HL-60 (cell line): ENCODE data around the gene GPRASP3.

Source experiments
- DNase-seq, 2 experiments: peaks; one replicate each; pipeline ENCODE4 v3.0.0-alpha.2; 2010 to 2020; ENCODE audit warnings: low read depth in 1 of 2, low spot score in 1 of 2
- H3K27ac ChIP-seq: fragments of 250-450 bp; sonication (Bioruptor Pico); replicated peaks from 2 replicates; pipeline ENCODE4 v1.5.1; 2020; ENCODE audit warnings: mild to moderate bottlenecking, moderate library complexity
- H3K27me3 ChIP-seq: fragments of 250-450 bp; sonication (Bioruptor Pico); 2 replicates; pipeline ENCODE4 v1.5.1; 2021; ENCODE audit warnings: mild to moderate bottlenecking, moderate library complexity; ENCODE audit not compliant: insufficient read depth, poor library complexity, severe bottlenecking
- H3K4me3 ChIP-seq: replicated peaks from 2 replicates; pipeline ENCODE4 v1.5.1; 2011; ENCODE audit warnings: mild to moderate bottlenecking, control low read depth, low read length; ENCODE audit not compliant: insufficient read depth
- GABPA ChIP-seq: IDR thresholded peaks from 2 replicates; pipeline ENCODE4 v1.6.1; 2012; ENCODE audit warnings: low read depth
- POLR2AphosphoS5 ChIP-seq: IDR thresholded peaks from 2 replicates; pipeline ENCODE4 v1.6.1; 2012; ENCODE audit warnings: low read depth
- SPI1 ChIP-seq: IDR thresholded peaks from 2 replicates; pipeline ENCODE4 v1.6.1; 2012; ENCODE audit warnings: low read depth, mild to moderate bottlenecking, borderline replicate concordance
- TF ChIP-seq, protein P1 (sequence below): IDR thresholded peaks from 2 replicates; pipeline ENCODE4 v1.6.1; 2012; ENCODE audit warnings: low read depth; ENCODE audit not compliant: insufficient replicate concordance
- TF ChIP-seq, protein P2 (sequence below): IDR thresholded peaks from one replicate; pipeline ENCODE4 v1.5.1; 2011; ENCODE audit warnings: low read length, control low read depth, inconsistent platforms; ENCODE audit not compliant: insufficient read depth

GPRASP3 gene

DNA sequence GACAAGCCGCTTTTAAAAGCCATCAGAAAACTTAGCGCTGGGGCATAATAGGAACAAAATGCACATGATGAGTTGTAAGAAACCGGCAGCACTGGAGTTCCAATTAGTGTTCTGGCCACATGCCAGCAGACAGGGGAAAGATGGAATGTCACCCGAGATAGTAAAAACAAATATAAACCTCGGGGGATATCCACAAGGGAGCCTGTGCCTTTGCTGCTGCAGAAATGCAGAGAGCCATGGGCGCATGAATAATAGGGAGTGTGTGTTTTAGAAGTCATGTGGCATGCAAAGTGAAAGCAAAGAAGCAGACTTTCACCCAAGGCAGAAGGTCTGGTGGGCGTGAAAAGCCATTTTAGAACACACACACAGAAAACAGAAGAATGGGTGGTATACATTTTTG, 19.1 kb downstream of the GPRASP3 start:
- TF ChIP-seq POLR2AphosphoS5 (no peak), SPI1 (no peak), GABPA (no peak)
- TF ChIP-seq, protein P1, sequence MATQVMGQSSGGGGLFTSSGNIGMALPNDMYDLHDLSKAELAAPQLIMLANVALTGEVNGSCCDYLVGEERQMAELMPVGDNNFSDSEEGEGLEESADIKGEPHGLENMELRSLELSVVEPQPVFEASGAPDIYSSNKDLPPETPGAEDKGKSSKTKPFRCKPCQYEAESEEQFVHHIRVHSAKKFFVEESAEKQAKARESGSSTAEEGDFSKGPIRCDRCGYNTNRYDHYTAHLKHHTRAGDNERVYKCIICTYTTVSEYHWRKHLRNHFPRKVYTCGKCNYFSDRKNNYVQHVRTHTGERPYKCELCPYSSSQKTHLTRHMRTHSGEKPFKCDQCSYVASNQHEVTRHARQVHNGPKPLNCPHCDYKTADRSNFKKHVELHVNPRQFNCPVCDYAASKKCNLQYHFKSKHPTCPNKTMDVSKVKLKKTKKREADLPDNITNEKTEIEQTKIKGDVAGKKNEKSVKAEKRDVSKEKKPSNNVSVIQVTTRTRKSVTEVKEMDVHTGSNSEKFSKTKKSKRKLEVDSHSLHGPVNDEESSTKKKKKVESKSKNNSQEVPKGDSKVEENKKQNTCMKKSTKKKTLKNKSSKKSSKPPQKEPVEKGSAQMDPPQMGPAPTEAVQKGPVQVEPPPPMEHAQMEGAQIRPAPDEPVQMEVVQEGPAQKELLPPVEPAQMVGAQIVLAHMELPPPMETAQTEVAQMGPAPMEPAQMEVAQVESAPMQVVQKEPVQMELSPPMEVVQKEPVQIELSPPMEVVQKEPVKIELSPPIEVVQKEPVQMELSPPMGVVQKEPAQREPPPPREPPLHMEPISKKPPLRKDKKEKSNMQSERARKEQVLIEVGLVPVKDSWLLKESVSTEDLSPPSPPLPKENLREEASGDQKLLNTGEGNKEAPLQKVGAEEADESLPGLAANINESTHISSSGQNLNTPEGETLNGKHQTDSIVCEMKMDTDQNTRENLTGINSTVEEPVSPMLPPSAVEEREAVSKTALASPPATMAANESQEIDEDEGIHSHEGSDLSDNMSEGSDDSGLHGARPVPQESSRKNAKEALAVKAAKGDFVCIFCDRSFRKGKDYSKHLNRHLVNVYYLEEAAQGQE, result no peak
- Histone ChIP-seq H3K4me3 (no peak overlapping the region), H3K27ac (no peak overlapping the region), H3K27me3 (no peaks in the 10 kb centered on the region)
- no peak for DNase-seq

DNA sequence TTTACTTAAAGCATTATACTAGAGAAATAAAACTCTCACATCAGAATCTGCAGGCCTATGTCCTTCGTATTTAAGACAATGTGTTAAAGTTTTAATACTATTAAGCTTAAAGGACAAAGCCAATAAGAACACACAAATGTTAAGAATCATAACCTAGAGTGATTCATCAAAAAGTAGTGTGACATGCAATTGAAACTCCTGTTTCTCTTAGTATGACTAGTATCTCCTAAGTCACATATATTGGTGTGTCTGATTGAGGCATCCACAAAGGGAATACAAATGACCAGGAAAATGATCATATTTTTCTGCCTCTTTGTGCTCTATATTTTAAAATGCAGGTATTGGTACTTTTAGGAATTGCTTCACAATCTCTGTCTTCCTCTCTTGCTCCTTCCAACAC, 23.8 kb downstream of the GPRASP3 start:
- no peaks in the 10 kb centered on the region for H3K27me3 ChIP-seq
- TF ChIP-seq, protein P2, sequence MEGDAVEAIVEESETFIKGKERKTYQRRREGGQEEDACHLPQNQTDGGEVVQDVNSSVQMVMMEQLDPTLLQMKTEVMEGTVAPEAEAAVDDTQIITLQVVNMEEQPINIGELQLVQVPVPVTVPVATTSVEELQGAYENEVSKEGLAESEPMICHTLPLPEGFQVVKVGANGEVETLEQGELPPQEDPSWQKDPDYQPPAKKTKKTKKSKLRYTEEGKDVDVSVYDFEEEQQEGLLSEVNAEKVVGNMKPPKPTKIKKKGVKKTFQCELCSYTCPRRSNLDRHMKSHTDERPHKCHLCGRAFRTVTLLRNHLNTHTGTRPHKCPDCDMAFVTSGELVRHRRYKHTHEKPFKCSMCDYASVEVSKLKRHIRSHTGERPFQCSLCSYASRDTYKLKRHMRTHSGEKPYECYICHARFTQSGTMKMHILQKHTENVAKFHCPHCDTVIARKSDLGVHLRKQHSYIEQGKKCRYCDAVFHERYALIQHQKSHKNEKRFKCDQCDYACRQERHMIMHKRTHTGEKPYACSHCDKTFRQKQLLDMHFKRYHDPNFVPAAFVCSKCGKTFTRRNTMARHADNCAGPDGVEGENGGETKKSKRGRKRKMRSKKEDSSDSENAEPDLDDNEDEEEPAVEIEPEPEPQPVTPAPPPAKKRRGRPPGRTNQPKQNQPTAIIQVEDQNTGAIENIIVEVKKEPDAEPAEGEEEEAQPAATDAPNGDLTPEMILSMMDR, result no peak
- TF ChIP-seq, protein P1, result no peak
- TF ChIP-seq POLR2AphosphoS5, result no peak
- TF ChIP-seq GABPA, result no peak
- no peak for TF ChIP-seq SPI1
- no peak for DNase-seq
- H3K4me3 ChIP-seq, result no peak overlapping the region
- no peak overlapping the region for H3K27ac ChIP-seq

DNA sequence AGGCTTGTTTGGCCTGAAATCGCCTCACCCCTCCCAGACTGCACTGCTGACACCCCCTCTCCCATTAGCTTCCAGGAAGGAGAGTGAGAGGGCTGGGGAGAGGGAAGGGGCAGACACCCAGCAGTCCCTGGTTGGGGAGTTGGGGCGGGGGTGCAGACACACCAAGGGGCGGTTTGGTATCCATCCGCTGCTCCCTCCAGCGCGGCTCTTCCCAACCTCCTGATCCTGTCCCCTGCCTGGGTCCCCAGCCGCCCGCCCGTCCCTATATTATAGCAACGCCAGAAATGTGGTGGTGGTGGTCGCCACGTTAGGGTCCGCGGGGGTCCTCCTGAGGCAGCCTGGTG, 24.9 kb downstream of the GPRASP3 start:
- no peak for DNase-seq
- no peak overlapping the region for H3K4me3 ChIP-seq
- TF ChIP-seq POLR2AphosphoS5 (no peak), GABPA (no peak), SPI1 (no peak)
- TF ChIP-seq, protein P2, result no peak
- TF ChIP-seq, protein P1, result no peak
- H3K27ac ChIP-seq, result no peak overlapping the region
- H3K27me3 ChIP-seq, result peaks cover 2% of the 10 kb centered on the region
